ENCODE measurements around the gene TMEM132D. TPM values are rescaled to one million over a fixed set of nuclear protein-coding genes. Genes with fewer than 3 reads are reported as not detected.

The TMEM132D gene
- total and polyA plus RNA-seq, 2 of the 8 experiments (the other 6 are each of a cell fraction or from before 2014, with no cell fraction given): 3.5 to 10.1 TPM

GRCh38 chr12:129827102-129827865 is 76.5 kb downstream of the TMEM132D start:
- no peak overlapping the region for H2BK12ac ChIP-seq (ENCODE audit: low read depth, low read length)
- H3K9ac ChIP-seq (replicated peaks in 1 of 4; ENCODE audit: extremely low read depth in 1 of 4, low read depth in 3 of 4, low read length in 3 of 4): no peak overlapping the region
- no peak overlapping the region for H3K27ac ChIP-seq (ENCODE audit: low read depth, low read length)
- peak overlapping the region; percentile 15 to 30; a peak in 1 of 4 replicates for H3K4me2 ChIP-seq (ENCODE audit: insufficient read depth in 1 of 2, low read depth in 2 of 2, low read length in 2 of 2)
- no peak for DNase-seq (ENCODE audit: low read depth in 1 of 2, low spot score in 2 of 2)
- no peak overlapping the region for H3K4ac ChIP-seq (replicated peaks; ENCODE audit: insufficient read length, low read depth, low read length)
- no peak overlapping the region for H3K18ac ChIP-seq (ENCODE audit: extremely low read depth, low read length)
- H3K23ac ChIP-seq (ENCODE audit: insufficient read length): no peak overlapping the region
- H2AFZ ChIP-seq (ENCODE audit: low read length): no peak overlapping the region
- POLR2A ChIA-PET (ENCODE audit: partially characterized antibody): interaction anchor here (0.9 to 1.3 kb wide), 3 partner anchors 10 to 39 kb away, joined by 3 to 4 read pairs (median 3); no protein-coding TSS in a partner anchor
- TF ChIP-seq RXRA (IDR thresholded peaks at IDR 0.05; ENCODE audit: insufficient read depth, low read depth, low read length): no peak
- no peak for TF ChIP-seq TBP (IDR thresholded peaks at IDR 0.05; ENCODE audit: low read depth, low read length)
- TF ChIP-seq KDM1A (IDR thresholded peaks at IDR 0.05; ENCODE audit: borderline replicate concordance, low read length): peak; percentile 77
- no peak for TF ChIP-seq BCL11A (IDR thresholded peaks at IDR 0.05; ENCODE audit: low read depth in 2 of 2, low read length in 2 of 2)
- peak in 1 of 2 experiments; percentile 51; a peak in 1 of 4 replicates for TF ChIP-seq HDAC2 (IDR thresholded peaks at IDR 0.05; ENCODE audit: borderline replicate concordance in 1 of 2, low read depth in 2 of 2, low read length in 2 of 2)
- TF ChIP-seq CBX5 (IDR thresholded peaks at IDR 0.05; ENCODE audit: low read depth, low read length): no peak
- TF ChIP-seq KDM4A (IDR thresholded peaks at IDR 0.05; ENCODE audit: low read depth, low read length, severe bottlenecking): no peak
- H3K27me3 ChIP-seq (replicated peaks in 1 of 4; ENCODE audit: control insufficient read depth in 3 of 4, extremely low read depth in 1 of 4, insufficient read depth in 3 of 4, low read length in 3 of 4): no peaks in the 10 kb centered on the region
- H3K4me3 ChIP-seq (ENCODE audit: extremely low read depth in 1 of 4, insufficient read depth in 2 of 4, low read depth in 3 of 4, low read length in 4 of 4): peak overlapping the region in 1 of 4 experiments; percentile 22; a peak in 1 of 8 replicates
- H2AK5ac ChIP-seq (ENCODE audit: low read depth, low read length): no peak overlapping the region
- no peaks in the 10 kb centered on the region for H3K9me3 ChIP-seq (ENCODE audit: insufficient read depth in 2 of 2, low read depth in 1 of 2, low read length in 1 of 2)
- H3K79me2 ChIP-seq (ENCODE audit: control insufficient read depth in 1 of 2, insufficient read depth in 2 of 2, low read length in 2 of 2): peaks cover 0 to 14% of the 10 kb centered on the region in 2 experiments; a peak in 2 of 4 replicates
- H2BK5ac ChIP-seq (ENCODE audit: low read depth, low read length): no peak overlapping the region
- peaks cover 5 to 16% (median 14%) of the 10 kb centered on the region in 4 experiments for H3K4me1 ChIP-seq (replicated peaks in 1 of 4; ENCODE audit: control insufficient read depth in 3 of 4, insufficient read depth in 4 of 4, low read length in 3 of 4)
- WGBS, 2 experiments (ENCODE audit: extremely low coverage in 1 of 2, insufficient coverage in 1 of 2, insufficient read length in 1 of 2, insufficient replicate concordance in 2 of 2, low coverage in 1 of 2, low lambda C conversion rate in 2 of 2, missing lambda C conversion rate in 1 of 2): 41% methylated on average over 5 of the region's 5 CpGs; no CpG with 5 or more reads in 1 of the 2 experiments
- H4K8ac ChIP-seq (ENCODE audit: extremely low read depth, insufficient read depth, low read length): no peak overlapping the region
- H2BK20ac ChIP-seq (ENCODE audit: low read length): no peak overlapping the region
- peaks cover 0 to 1% of the 10 kb centered on the region in 2 experiments for H4K20me1 ChIP-seq (replicated peaks in 1 of 2; ENCODE audit: control insufficient read depth in 1 of 2, insufficient read depth in 2 of 2, low read length in 2 of 2)
- no peak overlapping the region for H4K5ac ChIP-seq (ENCODE audit: insufficient read length, low read depth, low read length)
- CTCF ChIA-PET (ENCODE audit: partially characterized antibody): no interaction called here
- no peaks in the 10 kb centered on the region for H3K23me2 ChIP-seq (ENCODE audit: low read depth, low read length)
- H3K56ac ChIP-seq (replicated peaks; ENCODE audit: insufficient read length, low read depth, low read length): no peak overlapping the region
- FAIRE-seq: no peak
- no peaks in the 10 kb centered on the region; a peak in 1 of 8 replicates for H3K36me3 ChIP-seq (ENCODE audit: control insufficient read depth in 2 of 4, insufficient read depth in 4 of 4, low read length in 3 of 4)
- no peak overlapping the region for H4K91ac ChIP-seq (replicated peaks; ENCODE audit: insufficient read length, low read length)
- no peak overlapping the region for H2BK120ac ChIP-seq (replicated peaks; ENCODE audit: low read depth, low read length)
- no peak overlapping the region for H2BK15ac ChIP-seq (ENCODE audit: low read length)
- no peak overlapping the region for H3K14ac ChIP-seq (ENCODE audit: insufficient read length)
- H3K79me1 ChIP-seq (ENCODE audit: low read depth, low read length): no peaks in the 10 kb centered on the region; the same call in 1 of the 2 replicates

Data from H1 (cell line).